ENCODE data around the gene EYA2.

DNA sequence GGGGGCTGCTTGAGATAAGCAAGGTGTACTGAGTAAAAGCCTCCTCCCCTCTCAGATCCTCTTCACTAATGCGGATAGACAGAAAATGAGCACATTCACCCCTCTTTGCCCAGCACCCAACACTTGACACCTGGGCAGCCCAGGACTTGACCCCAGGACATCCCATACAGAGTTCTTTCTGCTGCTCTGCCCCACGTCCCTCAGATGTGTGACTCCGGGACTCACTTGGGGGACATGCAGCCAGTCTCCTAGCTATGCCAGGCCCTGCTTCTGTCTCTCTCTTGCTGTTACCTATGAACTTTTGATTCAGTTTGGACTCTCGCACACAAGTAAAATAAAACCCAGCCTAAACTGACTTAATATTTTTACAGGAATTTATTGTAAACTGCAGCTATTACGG is 159.9 kb downstream of the EYA2 start:
- TF ChIP-seq, protein P1, sequence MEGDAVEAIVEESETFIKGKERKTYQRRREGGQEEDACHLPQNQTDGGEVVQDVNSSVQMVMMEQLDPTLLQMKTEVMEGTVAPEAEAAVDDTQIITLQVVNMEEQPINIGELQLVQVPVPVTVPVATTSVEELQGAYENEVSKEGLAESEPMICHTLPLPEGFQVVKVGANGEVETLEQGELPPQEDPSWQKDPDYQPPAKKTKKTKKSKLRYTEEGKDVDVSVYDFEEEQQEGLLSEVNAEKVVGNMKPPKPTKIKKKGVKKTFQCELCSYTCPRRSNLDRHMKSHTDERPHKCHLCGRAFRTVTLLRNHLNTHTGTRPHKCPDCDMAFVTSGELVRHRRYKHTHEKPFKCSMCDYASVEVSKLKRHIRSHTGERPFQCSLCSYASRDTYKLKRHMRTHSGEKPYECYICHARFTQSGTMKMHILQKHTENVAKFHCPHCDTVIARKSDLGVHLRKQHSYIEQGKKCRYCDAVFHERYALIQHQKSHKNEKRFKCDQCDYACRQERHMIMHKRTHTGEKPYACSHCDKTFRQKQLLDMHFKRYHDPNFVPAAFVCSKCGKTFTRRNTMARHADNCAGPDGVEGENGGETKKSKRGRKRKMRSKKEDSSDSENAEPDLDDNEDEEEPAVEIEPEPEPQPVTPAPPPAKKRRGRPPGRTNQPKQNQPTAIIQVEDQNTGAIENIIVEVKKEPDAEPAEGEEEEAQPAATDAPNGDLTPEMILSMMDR (IDR thresholded peaks at IDR 0.05): no peak
- TF ChIP-seq POLR2AphosphoS5 (IDR thresholded peaks at IDR 0.05; ENCODE audit: insufficient read depth in 1 of 2, low read depth in 1 of 2) (no peak), POLR2A (IDR thresholded peaks at IDR 0.05) (no peak)
